Endothelial cell (in vitro differentiated cells): ENCODE results near the gene SGCE. TPM values are rescaled to one million over a fixed set of nuclear protein-coding genes. Genes with fewer than 3 reads are reported as not detected.
"Not testable (repeated sequence)": the region's sequence is repeated elsewhere in the genome, so short reads cannot be mapped to it uniquely, and the experiment has no call there.

ENCODE experiments used
- DNase-seq: peaks from one replicate; pipeline ENCODE4 v3.0.0; 2021; ENCODE audit warnings: low spot score
- H3K27ac Mint-ChIP-seq: one replicate; pipeline ENCODE4 v1.8.0; 2021; ENCODE audit warnings: mixed read lengths, inconsistent platforms; ENCODE audit not compliant: unreplicated experiment
- H3K27me3 Mint-ChIP-seq: one replicate; pipeline ENCODE4 v1.8.0; 2021; ENCODE audit warnings: mild to moderate bottlenecking, moderate library complexity, mixed read lengths, inconsistent platforms; ENCODE audit not compliant: unreplicated experiment
- H3K36me3 Mint-ChIP-seq: one replicate; pipeline ENCODE4 v1.8.0; 2021; ENCODE audit warnings: mild to moderate bottlenecking, low read depth, mixed read lengths, inconsistent platforms; ENCODE audit not compliant: unreplicated experiment
- H3K4me1 Mint-ChIP-seq: one replicate; pipeline ENCODE4 v1.8.0; 2021; ENCODE audit warnings: mild to moderate bottlenecking, mixed read lengths, inconsistent platforms; ENCODE audit not compliant: unreplicated experiment
- H3K4me3 Mint-ChIP-seq: one replicate; pipeline ENCODE4 v1.8.0; 2021; ENCODE audit warnings: mild to moderate bottlenecking, mixed read lengths, inconsistent platforms; ENCODE audit not compliant: unreplicated experiment
- H3K9me3 Mint-ChIP-seq: one replicate; pipeline ENCODE4 v1.8.0; 2021; ENCODE audit warnings: mixed read lengths, inconsistent platforms; ENCODE audit not compliant: unreplicated experiment
- long read RNA-seq: library from polyadenylated mRNA; unstranded; transcript quantifications from one replicate; pipeline ENCODE4 v2.0.0, GENCODE V29; 2020; ENCODE audit not compliant: unreplicated experiment
- total RNA-seq: library from RNA; stranded (reverse); fragmentation: NEBNext Ultra II Directional; extraction: Animal tissue kit (Norgen Biotek cat#: 25700); gene quantifications from one replicate; pipeline ENCODE4 v1.2.1, GENCODE V29; 2021; ENCODE audit not compliant: unreplicated experiment
- TF ChIP-seq, protein P1 (sequence below): fragments of 200-600 bp; sonication (generic); IDR thresholded peaks from one replicate; pipeline ENCODE4 v1.5.0; 2021; ENCODE audit warnings: antibody characterized with exemption; ENCODE audit not compliant: unreplicated experiment

Gene SGCE, protein sequence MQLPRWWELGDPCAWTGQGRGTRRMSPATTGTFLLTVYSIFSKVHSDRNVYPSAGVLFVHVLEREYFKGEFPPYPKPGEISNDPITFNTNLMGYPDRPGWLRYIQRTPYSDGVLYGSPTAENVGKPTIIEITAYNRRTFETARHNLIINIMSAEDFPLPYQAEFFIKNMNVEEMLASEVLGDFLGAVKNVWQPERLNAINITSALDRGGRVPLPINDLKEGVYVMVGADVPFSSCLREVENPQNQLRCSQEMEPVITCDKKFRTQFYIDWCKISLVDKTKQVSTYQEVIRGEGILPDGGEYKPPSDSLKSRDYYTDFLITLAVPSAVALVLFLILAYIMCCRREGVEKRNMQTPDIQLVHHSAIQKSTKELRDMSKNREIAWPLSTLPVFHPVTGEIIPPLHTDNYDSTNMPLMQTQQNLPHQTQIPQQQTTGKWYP
- 37.7 TPM for total RNA-seq
- long read RNA-seq, partial matches to known transcripts, result 0 of 14 reads
- long read RNA-seq, other reads (novel, unspliced or antisense), result 3 of 14 reads

DNA sequence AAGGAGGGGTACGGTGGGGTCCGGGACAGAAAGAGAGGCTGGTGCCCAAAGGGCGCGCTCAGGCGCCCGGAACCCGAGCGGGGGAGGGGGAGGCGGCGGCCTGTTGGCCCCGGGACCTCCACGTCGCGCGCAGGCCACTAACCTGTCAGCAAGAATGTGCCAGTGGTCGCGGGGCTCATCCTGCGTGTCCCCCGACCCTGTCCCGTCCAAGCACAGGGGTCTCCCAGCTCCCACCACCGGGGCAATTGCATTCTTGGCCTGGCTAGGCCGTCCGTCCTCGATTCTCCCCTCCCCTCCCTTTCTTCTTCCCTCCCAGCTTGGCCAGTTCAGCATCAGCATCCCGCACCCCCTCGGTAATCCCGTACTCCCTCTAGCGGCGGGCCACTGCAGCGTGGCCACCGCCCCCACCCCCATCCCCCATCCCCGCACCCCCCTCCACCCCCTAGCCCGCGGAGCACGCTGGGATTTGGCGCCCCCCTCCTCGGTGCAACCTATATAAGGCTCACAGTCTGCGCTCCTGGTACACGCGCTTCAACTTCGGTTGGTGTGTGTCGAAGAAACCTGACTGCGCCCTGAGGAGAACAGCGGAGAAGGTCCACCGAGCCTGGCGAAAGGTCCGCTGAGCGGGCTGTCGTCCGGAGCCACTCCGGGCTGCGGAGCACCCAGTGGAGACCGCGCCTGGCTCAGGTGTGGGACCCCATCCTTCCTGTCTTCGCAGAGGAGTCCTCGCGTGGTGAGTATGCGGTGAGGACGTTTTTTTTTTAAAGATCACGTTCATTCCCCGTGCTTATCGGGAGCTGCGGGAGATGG lies at the start of gene SGCE:
Gene SGCE, minus strand, starts transcription at position 286 of the 810 bp plus-strand sequence. Its CDS starts 35 bp downstream, at position 251.
- peak within 1 kb of the TSS; percentile 85 for H3K27ac Mint-ChIP-seq

DNA sequence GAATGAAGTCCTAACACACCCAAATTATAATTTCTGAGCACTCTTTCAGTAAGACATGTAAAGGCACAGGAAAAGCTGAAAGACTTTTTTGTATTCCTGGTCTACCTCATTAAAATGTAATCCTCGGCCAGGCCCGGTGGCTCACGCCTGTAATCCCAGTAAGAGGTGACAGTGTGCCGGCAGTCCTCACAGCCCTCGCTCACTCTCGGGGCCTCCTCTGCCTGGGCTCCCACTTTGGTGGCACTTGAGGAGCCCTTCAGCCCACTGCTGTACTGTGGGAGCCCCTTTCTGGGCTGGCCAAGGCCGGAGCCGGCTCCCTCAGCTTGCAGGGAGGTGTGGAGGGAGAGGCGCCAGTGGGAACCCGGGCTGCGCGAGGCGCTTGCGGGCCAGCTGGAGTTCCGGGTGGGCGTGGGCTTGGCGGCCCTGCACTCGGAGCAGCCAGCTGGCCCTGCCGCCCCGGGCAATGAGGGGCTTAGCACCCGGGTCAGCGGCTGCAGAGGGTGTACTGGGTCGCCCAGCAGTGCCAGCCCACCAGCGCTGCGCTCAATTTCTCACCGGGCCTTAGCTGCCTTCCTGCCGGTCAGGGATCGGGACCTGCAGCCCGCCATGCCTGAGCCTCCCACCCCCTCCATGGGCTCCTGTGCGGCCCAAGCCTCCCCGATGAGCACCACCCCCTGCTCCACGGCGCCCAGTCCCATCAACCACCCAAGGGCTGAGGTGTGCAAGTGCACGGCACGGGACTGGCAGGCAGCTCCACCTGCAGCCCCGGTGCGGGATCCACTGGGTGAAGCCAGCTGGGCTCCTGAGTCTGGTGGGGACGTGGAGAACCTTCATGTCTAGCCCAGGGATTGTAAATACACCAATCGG lies 49.5 kb upstream of the SGCE start:
- DNase-seq, H3K4me1 Mint-ChIP-seq, H3K9me3 Mint-ChIP-seq, H3K36me3 Mint-ChIP-seq, H3K4me3 Mint-ChIP-seq, H3K27me3 Mint-ChIP-seq: not testable (repeated sequence)
- H3K27ac Mint-ChIP-seq, result peak overlapping the region; percentile 42

More for the DNA sequence above, at the start of gene SGCE:
- H3K36me3 Mint-ChIP-seq, result no peaks in the 10 kb centered on the region
- H3K27me3 Mint-ChIP-seq, result peaks cover 10% of the 10 kb centered on the region
- H3K9me3 Mint-ChIP-seq, result peaks cover 9% of the 10 kb centered on the region
- TF ChIP-seq, protein P1, sequence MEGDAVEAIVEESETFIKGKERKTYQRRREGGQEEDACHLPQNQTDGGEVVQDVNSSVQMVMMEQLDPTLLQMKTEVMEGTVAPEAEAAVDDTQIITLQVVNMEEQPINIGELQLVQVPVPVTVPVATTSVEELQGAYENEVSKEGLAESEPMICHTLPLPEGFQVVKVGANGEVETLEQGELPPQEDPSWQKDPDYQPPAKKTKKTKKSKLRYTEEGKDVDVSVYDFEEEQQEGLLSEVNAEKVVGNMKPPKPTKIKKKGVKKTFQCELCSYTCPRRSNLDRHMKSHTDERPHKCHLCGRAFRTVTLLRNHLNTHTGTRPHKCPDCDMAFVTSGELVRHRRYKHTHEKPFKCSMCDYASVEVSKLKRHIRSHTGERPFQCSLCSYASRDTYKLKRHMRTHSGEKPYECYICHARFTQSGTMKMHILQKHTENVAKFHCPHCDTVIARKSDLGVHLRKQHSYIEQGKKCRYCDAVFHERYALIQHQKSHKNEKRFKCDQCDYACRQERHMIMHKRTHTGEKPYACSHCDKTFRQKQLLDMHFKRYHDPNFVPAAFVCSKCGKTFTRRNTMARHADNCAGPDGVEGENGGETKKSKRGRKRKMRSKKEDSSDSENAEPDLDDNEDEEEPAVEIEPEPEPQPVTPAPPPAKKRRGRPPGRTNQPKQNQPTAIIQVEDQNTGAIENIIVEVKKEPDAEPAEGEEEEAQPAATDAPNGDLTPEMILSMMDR, result peak; percentile 72
- peak within 1 kb of the TSS; percentile 98 for H3K4me3 Mint-ChIP-seq
- no peaks in the 10 kb centered on the region for H3K4me1 Mint-ChIP-seq
- peak; percentile 83 for DNase-seq

DNA sequence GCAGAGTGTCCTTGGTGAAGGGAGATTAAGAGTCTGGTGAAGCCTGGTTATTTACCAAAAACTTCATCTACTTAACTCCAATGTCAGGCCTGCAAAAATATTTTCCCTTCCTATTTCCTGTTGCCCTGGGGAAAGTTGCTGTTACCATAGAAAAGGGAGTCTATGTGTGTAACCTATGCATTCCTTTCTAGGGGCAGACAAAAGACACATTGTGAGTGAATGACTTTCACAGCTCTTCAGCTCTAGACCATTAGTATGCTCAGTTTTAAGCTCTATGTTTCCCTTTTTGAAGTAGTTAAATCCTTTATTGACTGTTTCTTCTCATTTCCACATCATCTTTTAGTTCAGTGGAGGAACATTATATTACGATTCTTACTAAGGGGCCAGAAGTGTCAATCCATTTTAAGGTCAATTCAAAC lies 45.6 kb upstream of the SGCE start:
- Mint-ChIP-seq H3K27ac (peak overlapping the region; percentile 98), H3K36me3 (no peaks in the 10 kb centered on the region), H3K9me3 (no peaks in the 10 kb centered on the region), H3K4me3 (no peak overlapping the region), H3K4me1 (peaks cover 13% of the 10 kb centered on the region), H3K27me3 (no peaks in the 10 kb centered on the region)
- TF ChIP-seq, protein P1, result no peak
- peak; percentile 5 for DNase-seq

DNA sequence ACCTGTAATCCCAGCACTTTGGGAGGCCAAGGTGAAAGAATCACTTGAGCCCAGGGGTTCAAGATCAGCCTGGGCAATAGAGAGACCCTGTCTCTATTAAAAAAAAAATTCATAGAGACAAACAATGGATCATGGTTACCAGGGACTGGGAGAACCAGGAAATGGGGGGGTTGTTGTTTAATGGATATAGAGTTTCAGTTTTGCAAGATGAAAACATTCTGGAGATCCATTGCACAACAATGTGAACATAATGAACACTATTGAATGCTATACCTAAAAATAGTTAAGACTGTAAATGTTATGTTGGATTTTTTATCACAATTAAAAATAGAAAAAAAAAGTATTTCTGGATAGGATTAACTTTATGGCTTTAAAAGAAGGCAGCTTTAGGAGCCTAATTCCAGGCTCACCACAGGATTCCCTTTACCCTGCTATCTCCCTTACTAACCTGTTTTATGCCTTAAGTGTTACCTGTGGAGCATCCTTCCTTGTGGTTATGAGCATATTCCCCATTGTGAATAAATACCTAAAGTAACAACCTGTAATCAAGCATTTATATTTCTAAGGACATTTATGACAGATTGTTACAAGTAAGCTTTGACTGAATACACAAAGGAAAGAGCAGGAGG lies 45.1 kb upstream of the SGCE start:
- Mint-ChIP-seq H3K4me3 (no peak overlapping the region), H3K27ac (peak overlapping the region; percentile 98), H3K4me1 (peaks cover 13% of the 10 kb centered on the region), H3K36me3 (no peaks in the 10 kb centered on the region), H3K9me3 (no peaks in the 10 kb centered on the region), H3K27me3 (no peaks in the 10 kb centered on the region)
- no peak for DNase-seq
- TF ChIP-seq, protein P1, result no peak
